HepG2 (cell line): Measurements from ENCODE around the gene RNASE8. TPM values are rescaled to one million over a fixed set of nuclear protein-coding genes. Genes with fewer than 3 reads are reported as not detected.

Experiments used
- CEBPG ChIP-seq: IDR thresholded peaks from 2 replicates; pipeline ENCODE4 v1.6.1; 2016
- CREM ChIP-seq, 2 experiments: sonication (generic) in 1 of 2; formaldehyde crosslinking in 1 of 2; IDR thresholded peaks; 2 replicates each; pipeline versions ENCODE4 v1.4.0 to v1.6.1; 2016 to 2020; ENCODE audit warnings: antibody characterized with exemption in 1 of 2, mild to moderate bottlenecking in 1 of 2, missing genetic modification reagents in 1 of 2
- GFI1 ChIP-seq: sonication (generic); formaldehyde crosslinking; IDR thresholded peaks from 2 replicates; pipeline ENCODE4 v1.5.0; 2020; ENCODE audit warnings: missing genetic modification reagents, mild to moderate bottlenecking, borderline replicate concordance
- JUNB ChIP-seq: sonication (generic); formaldehyde crosslinking; IDR thresholded peaks from 2 replicates; pipeline ENCODE4 v1.8.0; 2022; ENCODE audit warnings: missing genetic modification reagents, mild to moderate bottlenecking, borderline replicate concordance
- KAT2B ChIP-seq: fragments of 150-350 bp; IDR thresholded peaks from 2 replicates; pipeline ENCODE4 v1.6.1; 2014; ENCODE audit warnings: low read depth, low read length, borderline replicate concordance
- MED1 ChIP-seq: sonication (generic); formaldehyde crosslinking; IDR thresholded peaks from 2 replicates; pipeline ENCODE4 v1.4.0; 2020; ENCODE audit warnings: missing genetic modification reagents
- NR2F6 ChIP-seq, 2 experiments: IDR thresholded peaks; 2 replicates each; pipeline ENCODE4 v1.6.1; 2016; ENCODE audit warnings: antibody characterized with exemption in 1 of 2, mild to moderate bottlenecking in 1 of 2
- PCBP2 ChIP-seq: fragments of 200-400 bp; formaldehyde crosslinking; optimal IDR thresholded peaks from 2 replicates; pipeline ENCODE3; 2018; ENCODE audit warnings: low read length, low read depth; ENCODE audit not compliant: poor library complexity, severe bottlenecking
- PREB ChIP-seq: sonication (generic); formaldehyde crosslinking; IDR thresholded peaks from 2 replicates; pipeline ENCODE4 v1.4.0; 2020; ENCODE audit warnings: missing genetic modification reagents
- RBFOX2 ChIP-seq: fragments of 200-400 bp; formaldehyde crosslinking; IDR thresholded peaks from 2 replicates; pipeline ENCODE4 v1.6.1; 2017; ENCODE audit warnings: low read depth, mild to moderate bottlenecking, low read length
- ZEB1 ChIP-seq: IDR thresholded peaks from 2 replicates; pipeline ENCODE4 v1.6.1; 2012; ENCODE audit warnings: mild to moderate bottlenecking, low read depth, inconsistent platforms; ENCODE audit not compliant: insufficient replicate concordance
- ZFP1 ChIP-seq: IDR thresholded peaks from 2 replicates; pipeline ENCODE4 v1.6.1; 2016
- ZFYVE20 ChIP-seq: sonication (generic); formaldehyde crosslinking; IDR thresholded peaks from 2 replicates; pipeline ENCODE4 v1.8.0; 2023; ENCODE audit warnings: low read depth, mild to moderate bottlenecking, moderate library complexity, missing genetic modification reagents, borderline replicate concordance
- ZNF160 ChIP-seq: sonication (generic); formaldehyde crosslinking; IDR thresholded peaks from 2 replicates; pipeline ENCODE4 v1.8.0; 2022; ENCODE audit warnings: mild to moderate bottlenecking, inconsistent platforms, missing genetic modification reagents
- ZNF891 ChIP-seq: sonication (generic); formaldehyde crosslinking; IDR thresholded peaks from 2 replicates; pipeline ENCODE4 v1.5.0; 2020; ENCODE audit warnings: mild to moderate bottlenecking, missing genetic modification reagents
- polyA plus RNA-seq, 8 experiments: library from polyadenylated mRNA; depleted of rRNA in 3 of 8; stranded (reverse) in 7 of 8; unstranded in 1 of 8; fragments of >200 nt; fragmentation: Illumina TruSeq in 4 of 8; extraction: Trizol in 4 of 8; gene quantifications; 2 replicates each; pipeline versions ENCODE4 v1.2.1 to v1.2.3, GENCODE V29; 2011 to 2016; ENCODE audit warnings: low read depth in 4 of 8, missing spikeins in 1 of 8, mixed read lengths in 1 of 8; ENCODE audit not compliant: insufficient read depth in 1 of 8
- total RNA-seq, 5 experiments: library from RNA; depleted of rRNA; stranded (reverse); fragments of >200 nt; fragmentation: Illumina TruSeq; extraction: Trizol; gene quantifications; 2 replicates each; pipeline ENCODE4 v1.2.3, GENCODE V29; 2016; ENCODE audit warnings: low read depth in 1 of 5
- TF ChIP-seq, protein P1 (sequence below): sonication (generic); formaldehyde crosslinking; IDR thresholded peaks from 2 replicates; pipeline ENCODE4 v1.4.0; 2020; ENCODE audit warnings: missing genetic modification reagents
- TF ChIP-seq, protein P2 (sequence below): fragments of 450-650 bp; IDR thresholded peaks from 2 replicates; pipeline ENCODE4 v1.6.1; 2017; ENCODE audit warnings: mild to moderate bottlenecking
- TF ChIP-seq, protein P3 (sequence below): sonication (generic); formaldehyde crosslinking; IDR thresholded peaks from 2 replicates; pipeline ENCODE4 v1.4.0; 2020; ENCODE audit warnings: missing genetic modification reagents, low read depth, mild to moderate bottlenecking, borderline replicate concordance
- TF ChIP-seq, protein P4 (sequence below): sonication (generic); formaldehyde crosslinking; conservative IDR thresholded peaks from 2 replicates; pipeline ENCODE4 v1.8.0; 2022; ENCODE audit warnings: low read depth, missing genetic modification reagents

The RNASE8 gene
- total and polyA plus RNA-seq, 2 of the 13 experiments (the other 11 are each of a cell fraction or from before 2014, with no cell fraction given) = not detected

- TF ChIP-seq, protein P1, sequence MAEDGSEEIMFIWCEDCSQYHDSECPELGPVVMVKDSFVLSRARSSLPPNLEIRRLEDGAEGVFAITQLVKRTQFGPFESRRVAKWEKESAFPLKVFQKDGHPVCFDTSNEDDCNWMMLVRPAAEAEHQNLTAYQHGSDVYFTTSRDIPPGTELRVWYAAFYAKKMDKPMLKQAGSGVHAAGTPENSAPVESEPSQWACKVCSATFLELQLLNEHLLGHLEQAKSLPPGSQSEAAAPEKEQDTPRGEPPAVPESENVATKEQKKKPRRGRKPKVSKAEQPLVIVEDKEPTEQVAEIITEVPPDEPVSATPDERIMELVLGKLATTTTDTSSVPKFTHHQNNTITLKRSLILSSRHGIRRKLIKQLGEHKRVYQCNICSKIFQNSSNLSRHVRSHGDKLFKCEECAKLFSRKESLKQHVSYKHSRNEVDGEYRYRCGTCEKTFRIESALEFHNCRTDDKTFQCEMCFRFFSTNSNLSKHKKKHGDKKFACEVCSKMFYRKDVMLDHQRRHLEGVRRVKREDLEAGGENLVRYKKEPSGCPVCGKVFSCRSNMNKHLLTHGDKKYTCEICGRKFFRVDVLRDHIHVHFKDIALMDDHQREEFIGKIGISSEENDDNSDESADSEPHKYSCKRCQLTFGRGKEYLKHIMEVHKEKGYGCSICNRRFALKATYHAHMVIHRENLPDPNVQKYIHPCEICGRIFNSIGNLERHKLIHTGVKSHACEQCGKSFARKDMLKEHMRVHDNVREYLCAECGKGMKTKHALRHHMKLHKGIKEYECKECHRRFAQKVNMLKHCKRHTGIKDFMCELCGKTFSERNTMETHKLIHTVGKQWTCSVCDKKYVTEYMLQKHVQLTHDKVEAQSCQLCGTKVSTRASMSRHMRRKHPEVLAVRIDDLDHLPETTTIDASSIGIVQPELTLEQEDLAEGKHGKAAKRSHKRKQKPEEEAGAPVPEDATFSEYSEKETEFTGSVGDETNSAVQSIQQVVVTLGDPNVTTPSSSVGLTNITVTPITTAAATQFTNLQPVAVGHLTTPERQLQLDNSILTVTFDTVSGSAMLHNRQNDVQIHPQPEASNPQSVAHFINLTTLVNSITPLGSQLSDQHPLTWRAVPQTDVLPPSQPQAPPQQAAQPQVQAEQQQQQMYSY (CRISPR knock-in tag) = no peak
- TF ChIP-seq CREM (IDR thresholded peaks at IDR 0.05) (no peak), CREM (CRISPR knock-in tag; IDR thresholded peaks at IDR 0.05) (no peak), MED1 (CRISPR knock-in tag) (0 out of 2 replicates have a peak, but pooled peaks have one; percentile 26), ZNF891 (CRISPR knock-in tag) (no peak), CEBPG (CRISPR knock-in tag) (peak; percentile 83), ZNF160 (CRISPR knock-in tag) (no peak), PCBP2 (no peak), PREB (CRISPR knock-in tag) (no peak), ZEB1 (no peak), KAT2B (no peak), RBFOX2 (no peak), ZFP1 (no peak), JUNB (no peak), ZFYVE20 (CRISPR knock-in tag) (no peak), NR2F6 (IDR thresholded peaks at IDR 0.05) (0 out of 2 replicates have a peak, but pooled peaks have one; percentile 26), NR2F6 (CRISPR knock-in tag; IDR thresholded peaks at IDR 0.05) (no peak), GFI1 (peak; percentile 58)
- TF ChIP-seq, protein P2, sequence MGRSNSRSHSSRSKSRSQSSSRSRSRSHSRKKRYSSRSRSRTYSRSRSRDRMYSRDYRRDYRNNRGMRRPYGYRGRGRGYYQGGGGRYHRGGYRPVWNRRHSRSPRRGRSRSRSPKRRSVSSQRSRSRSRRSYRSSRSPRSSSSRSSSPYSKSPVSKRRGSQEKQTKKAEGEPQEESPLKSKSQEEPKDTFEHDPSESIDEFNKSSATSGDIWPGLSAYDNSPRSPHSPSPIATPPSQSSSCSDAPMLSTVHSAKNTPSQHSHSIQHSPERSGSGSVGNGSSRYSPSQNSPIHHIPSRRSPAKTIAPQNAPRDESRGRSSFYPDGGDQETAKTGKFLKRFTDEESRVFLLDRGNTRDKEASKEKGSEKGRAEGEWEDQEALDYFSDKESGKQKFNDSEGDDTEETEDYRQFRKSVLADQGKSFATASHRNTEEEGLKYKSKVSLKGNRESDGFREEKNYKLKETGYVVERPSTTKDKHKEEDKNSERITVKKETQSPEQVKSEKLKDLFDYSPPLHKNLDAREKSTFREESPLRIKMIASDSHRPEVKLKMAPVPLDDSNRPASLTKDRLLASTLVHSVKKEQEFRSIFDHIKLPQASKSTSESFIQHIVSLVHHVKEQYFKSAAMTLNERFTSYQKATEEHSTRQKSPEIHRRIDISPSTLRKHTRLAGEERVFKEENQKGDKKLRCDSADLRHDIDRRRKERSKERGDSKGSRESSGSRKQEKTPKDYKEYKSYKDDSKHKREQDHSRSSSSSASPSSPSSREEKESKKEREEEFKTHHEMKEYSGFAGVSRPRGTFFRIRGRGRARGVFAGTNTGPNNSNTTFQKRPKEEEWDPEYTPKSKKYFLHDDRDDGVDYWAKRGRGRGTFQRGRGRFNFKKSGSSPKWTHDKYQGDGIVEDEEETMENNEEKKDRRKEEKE = no peak
- TF ChIP-seq, protein P3, sequence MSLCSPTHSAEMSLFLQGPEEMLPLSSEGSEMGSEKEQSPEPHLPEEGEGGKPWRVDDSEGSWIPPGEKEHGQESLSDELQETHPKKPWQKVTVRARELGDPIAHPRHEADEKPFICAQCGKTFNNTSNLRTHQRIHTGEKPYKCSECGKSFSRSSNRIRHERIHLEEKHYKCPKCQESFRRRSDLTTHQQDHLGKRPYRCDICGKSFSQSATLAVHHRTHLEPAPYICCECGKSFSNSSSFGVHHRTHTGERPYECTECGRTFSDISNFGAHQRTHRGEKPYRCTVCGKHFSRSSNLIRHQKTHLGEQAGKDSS (CRISPR knock-in tag) = no peak
- TF ChIP-seq, protein P4, sequence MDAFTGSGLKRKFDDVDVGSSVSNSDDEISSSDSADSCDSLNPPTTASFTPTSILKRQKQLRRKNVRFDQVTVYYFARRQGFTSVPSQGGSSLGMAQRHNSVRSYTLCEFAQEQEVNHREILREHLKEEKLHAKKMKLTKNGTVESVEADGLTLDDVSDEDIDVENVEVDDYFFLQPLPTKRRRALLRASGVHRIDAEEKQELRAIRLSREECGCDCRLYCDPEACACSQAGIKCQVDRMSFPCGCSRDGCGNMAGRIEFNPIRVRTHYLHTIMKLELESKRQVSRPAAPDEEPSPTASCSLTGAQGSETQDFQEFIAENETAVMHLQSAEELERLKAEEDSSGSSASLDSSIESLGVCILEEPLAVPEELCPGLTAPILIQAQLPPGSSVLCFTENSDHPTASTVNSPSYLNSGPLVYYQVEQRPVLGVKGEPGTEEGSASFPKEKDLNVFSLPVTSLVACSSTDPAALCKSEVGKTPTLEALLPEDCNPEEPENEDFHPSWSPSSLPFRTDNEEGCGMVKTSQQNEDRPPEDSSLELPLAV (CRISPR knock-in tag) = no peak
Observed at GRCh38 chr14:21060614-21061346, 3.2 kb downstream of the RNASE8 start (continued).
